ENCODE data around the gene MT1HL1.
"Not testable (repeated sequence)": the region's sequence is repeated elsewhere in the genome, so short reads cannot be mapped to it uniquely, and the experiment has no call there.

Gene MT1HL1

DNA sequence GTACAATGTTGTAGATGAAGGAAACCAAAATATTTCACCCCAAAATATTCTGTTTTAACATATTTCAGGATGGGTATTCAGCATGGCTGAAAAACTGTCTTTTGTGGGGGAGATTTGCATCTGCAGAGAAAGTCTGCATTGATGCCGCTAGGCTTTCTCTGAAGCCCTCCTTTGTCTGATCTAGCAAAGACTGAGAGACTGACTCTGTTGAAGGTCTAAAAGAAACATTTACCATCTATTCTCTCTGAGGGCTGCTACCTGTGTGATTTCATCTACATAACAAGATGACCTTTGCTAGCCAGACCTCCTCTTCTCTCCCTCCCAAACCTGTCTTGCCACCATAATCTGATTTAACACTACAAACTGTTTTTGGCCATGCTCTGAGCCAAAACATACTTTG, 12.4 kb upstream of the MT1HL1 start:
- no peak for DNase-seq (ENCODE audit: low read depth in 2 of 2)

DNA sequence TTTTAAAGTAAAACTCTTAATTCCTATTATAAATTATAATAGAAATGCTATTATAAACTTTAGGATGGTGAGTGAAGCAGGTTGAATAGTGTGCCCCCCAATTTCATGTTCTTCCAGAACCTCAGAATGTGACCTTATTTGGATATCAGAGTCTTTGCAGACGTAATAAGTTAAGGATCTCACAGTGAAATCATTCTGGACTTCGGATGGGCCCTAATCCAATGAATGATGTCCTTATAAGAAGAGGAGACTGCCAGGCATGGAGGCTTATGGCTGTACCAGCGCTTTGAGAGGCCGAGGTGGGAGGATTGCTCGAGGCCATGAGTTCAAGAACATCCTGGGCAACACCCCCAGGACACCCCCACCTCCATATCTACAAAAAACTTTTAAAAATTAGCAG, 9.4 kb upstream of the MT1HL1 start:
- DNase-seq (ENCODE audit: low read depth in 2 of 2): no peak

DNA sequence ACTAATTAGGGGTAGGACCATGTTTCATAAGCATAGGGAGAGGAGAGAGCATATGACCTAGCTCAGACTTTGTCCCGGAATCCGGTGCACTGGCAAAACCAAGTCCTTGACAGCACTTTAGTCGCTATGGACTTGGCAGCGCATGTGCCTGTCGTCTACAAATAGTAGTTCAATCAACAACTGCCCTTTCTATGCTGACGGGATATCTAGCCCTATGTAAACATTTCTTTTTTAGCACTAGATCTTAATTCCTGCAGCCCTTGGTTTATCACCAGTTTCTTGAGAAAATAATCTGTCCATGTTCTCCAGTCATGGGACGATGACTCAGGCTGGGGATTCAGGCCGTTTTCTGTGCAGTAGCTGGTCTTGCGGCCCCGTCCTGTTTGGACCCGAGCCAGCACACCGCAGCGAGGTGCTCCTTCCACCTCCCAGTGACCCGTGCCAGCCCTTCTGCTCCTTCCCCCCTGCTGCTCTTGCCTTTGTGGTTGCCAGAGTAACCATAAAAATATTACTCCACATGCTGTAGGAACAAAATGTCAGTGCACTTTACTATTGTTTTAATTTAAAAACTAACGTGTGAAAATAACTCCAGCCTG, 8.6 kb upstream of the MT1HL1 start:
- no peak for DNase-seq (ENCODE audit: low read depth in 2 of 2)

DNA sequence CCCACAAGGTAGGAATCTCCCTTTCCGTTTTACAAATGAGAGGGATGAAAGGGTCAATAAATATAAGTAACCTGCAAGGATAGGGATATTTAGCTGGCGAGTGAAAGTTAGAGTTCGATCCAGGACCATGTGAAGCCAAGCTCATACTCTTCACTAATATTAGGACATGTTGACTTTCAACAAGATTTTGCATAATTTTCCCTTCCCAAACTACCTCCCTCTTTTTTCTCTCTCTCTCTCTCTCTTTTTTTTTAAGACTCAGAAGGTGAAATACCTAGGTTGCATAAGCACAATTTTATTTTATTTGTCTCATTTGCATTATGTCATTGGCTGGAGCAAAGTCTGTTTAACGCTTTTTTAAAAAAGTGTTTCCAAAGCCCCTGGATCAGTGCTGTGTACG, 8.1 kb upstream of the MT1HL1 start:
- DNase-seq (ENCODE audit: low read depth in 2 of 2): no peak

DNA sequence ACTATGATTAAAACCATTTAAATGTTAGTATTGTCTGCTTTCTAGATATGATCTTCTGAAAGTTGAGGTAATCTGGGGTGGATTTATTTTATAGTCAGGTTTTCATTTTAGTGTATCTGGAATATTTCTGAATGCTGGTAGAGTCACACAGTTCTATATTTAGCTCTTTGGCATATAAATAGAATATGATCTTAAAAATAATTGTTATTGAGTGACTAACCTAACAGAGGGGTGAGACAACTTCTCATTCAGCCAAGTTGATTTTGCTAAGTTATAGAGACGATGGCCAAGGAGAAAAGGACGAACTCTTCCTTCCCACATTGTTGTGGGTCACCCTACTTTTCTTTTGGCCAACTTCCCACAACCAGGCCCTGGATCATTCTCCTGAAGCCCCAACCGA, 7.2 kb upstream of the MT1HL1 start:
- DNase-seq (ENCODE audit: low read depth in 2 of 2): no peak

DNA sequence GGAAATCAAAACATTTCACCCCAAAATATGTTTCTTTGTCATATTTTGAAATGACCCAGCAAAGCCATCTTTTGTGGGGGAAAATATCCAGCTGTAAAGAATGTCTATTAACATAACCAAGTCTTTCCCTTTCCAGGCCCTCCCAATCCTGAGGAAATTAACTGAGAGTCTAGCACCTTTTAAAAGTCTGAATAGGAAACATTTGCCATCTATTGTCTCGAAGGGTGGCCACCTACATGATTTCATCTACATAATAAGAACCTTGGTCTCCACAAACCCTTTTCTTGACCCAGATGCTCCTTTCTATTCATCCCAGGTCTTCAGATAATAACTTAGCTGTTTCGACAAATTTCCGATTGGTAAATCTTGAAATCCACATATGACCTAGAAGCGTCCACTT, 5.4 kb upstream of the MT1HL1 start:
- no peak for DNase-seq (ENCODE audit: low read depth in 2 of 2)

DNA sequence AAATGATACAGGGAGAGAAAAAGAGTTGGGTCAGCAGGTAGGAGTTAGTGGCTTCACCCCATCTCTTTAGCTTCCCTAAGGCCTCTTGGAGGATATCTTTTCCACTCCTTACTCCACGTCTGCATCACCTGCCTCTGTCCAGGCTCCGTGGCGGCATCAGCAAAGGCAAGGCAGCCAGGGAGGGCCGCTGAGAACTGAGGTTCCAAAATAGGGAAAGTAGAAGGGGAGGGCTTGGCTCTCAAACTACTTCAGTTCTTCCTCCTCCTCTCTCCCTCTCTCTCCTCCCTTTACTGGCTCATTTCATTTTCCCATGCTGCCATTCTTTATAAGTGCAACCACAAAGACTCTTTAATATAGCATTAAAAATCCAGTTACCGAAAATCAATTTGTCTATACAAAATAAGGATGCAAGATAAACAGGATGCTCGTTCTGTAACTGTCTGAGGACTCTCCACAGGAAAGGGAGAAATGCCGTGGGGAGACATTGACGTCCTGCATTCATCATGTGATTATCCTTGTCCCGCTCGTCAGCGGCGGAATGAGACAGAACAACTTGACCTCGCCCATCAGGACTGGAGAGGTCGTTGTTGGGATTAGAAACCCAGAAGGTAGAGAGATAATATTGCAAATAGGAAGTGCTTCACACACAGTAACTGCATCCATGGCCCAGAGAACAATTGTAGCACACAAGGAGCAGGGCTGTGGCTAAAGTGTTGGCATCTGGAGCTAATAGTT, 3.1 kb upstream of the MT1HL1 start:
- no peak for DNase-seq (ENCODE audit: low read depth in 2 of 2)

DNA sequence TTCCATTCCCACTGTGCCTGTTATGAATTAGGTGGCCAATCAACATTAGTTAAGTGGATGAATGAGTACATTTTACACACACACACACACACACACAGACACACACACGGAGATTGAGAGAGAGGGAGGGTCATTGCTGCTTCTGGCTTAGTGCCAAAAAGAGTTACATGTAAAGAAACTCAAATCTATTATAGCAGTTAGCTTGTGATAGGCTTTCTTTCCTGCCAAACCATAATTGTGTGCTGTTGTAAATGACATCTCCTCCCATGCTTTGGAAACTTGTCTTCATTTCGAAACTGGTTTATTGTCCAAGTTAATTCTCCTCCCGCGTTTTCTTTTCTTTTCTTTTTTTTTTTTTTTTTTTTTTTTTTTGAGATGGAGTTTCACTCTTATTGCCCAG, 1.4 kb upstream of the MT1HL1 start:
- DNase-seq (ENCODE audit: low read depth in 2 of 2): no peak

DNA sequence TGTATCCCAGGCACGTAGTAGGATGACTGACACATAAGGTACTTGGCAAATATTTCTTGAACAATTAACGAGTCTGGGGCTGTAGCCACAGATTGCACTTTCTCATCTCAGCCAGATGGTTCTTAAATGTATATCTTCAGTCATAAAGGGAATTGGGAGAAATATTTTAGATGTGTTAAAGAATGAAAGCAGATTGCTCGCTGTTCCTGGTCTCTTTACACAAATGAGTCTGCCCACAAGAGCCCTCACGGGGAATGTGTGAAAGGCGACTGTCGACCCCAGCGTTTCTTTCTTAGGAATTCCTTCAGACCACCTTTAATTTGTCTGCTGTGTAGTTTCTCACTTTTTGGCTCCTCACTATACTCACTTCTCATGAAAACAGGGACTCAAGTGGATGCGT, 725 bp downstream of the MT1HL1 start:
- DNase-seq (ENCODE audit: low read depth in 2 of 2): no peak

DNA sequence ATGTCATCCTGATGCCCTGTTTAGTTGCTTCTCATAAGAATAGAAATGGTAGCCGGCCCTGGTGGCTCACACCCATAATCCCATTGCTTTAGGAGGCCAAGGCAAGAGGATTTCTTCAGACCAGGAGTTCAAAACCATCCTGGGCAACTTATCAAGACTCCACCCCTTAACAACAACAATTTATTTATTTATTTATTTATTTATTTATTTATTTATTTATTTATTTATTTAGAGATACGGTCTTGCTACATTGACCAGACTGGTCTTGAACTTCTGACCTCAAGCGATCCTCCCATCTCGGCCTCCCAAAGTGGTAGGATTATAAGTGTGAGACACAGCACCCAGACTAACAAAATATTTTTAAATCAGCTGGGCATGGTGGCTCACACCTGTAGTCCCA, 4.0 kb downstream of the MT1HL1 start:
- no peak for DNase-seq (ENCODE audit: low read depth in 2 of 2)

DNA sequence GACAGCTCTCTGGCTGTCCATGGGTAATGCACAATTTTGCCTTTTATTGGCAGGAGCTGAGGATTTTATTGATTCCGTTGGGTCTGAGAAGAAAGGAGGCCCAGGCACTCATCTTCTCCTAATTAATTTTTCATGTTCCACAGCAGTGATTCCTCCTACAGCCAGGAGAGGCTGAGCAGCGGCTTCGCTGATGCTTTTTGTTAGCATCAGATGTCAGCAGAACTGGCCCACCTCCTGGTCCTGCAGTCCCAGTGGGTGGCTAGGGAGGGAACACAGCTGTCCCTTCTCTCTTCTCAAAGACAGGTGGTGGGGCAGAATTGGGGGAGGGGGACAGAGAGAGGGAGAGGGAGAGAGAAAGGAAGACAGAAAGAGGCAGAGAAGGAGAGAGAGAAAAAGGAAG, 5.7 kb downstream of the MT1HL1 start:
- no peak for DNase-seq (ENCODE audit: low read depth in 2 of 2)

DNA sequence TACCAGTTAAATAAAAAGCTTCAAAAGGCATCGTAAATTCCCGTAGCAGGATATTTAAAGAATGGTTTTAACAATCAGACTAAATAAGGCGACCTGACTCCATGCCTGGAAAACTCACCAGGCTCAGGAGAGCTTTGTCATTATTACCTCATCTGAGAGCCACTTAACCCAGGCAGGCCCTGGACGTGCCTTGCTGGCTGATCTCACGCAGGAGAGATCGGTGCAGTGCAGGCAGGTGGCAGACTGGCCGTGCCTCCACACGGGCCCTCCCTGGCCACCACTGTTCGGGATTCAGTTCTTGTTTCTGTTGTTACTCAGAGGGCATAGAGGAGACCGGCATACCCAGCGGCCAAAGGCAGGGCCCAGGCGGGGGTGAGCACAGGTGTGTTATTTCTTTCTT, 6.4 kb downstream of the MT1HL1 start:
- no peak for DNase-seq (ENCODE audit: low read depth in 2 of 2)

DNA sequence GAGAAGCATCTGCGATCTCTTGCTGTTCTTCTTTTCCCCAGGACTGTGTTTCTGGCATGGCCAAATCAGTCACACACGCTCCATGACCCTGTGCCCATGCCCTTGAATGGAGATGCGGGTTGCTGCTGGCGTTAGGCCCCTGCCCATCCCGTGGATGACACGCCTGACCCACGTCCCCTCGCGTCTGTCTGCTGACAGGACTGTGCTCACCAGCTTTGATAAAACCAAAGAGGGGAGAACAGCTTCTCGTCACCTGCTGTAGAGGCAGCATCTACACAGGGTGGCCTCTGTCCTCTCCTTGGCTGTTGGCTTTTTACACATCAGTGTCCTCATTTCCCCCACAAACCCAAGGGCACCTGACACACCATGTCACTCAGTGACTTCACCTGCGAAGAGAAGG, 6.9 kb downstream of the MT1HL1 start:
- no peak for DNase-seq (ENCODE audit: low read depth in 2 of 2)

DNA sequence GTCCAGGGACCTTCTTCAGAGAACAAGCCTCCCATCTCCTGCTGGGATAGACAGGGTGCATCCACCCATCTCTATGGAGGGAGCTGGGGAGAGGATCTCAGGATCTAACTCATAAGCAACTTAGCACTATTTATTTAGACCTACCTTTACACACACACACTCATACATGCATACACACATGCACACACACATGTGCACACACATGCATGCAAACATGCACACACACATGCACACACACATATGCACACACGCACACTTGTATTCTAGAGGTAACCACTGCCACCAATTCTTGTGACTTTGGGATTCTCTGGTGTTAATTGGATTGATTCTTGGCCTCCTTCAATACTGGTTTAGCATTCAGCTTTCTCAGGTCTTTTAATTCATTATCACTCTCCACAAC, 9.8 kb downstream of the MT1HL1 start:
- DNase-seq (ENCODE audit: low read depth in 2 of 2): no peak

DNA sequence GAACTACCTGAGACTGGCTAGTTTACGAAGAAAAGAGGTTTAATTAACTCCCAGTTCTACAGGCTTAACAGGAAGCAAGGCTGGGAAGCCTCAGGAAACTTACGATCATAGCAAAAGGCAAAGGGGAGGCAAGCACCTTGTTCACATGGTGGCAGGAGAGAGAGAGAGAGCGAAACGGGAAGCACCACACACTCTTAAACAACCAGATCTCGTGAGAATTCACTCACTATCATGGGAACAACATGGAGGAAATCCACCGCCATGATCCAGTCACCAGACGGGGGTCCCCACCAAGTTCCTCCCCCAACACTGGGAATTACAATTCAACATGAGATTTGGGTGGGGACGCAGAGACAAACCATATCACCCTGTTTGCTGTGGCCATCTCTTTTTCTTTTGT, 11.8 kb downstream of the MT1HL1 start:
- DNase-seq (ENCODE audit: low read depth in 2 of 2): no peak

DNA sequence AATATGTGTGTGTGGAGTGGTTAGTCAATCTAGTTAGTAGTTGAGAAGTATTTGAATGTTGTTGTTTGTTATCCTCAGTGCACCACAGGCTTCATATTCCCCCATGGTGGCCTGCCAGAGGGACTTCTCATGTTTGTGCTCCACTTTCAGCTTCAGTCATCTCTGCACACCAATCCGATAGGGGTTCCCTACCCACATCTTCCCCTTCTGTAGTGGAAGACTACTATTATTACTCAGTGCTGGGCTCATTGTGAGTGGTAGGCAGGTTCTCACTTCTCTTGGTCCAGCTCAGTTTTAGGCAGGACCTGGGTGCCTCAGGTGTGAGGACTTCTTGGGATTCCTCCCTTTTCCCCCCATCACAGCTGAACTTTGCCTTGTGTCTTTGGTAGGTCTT, 14.2 kb downstream of the MT1HL1 start:
- no peak for DNase-seq (ENCODE audit: low read depth in 2 of 2)

DNA sequence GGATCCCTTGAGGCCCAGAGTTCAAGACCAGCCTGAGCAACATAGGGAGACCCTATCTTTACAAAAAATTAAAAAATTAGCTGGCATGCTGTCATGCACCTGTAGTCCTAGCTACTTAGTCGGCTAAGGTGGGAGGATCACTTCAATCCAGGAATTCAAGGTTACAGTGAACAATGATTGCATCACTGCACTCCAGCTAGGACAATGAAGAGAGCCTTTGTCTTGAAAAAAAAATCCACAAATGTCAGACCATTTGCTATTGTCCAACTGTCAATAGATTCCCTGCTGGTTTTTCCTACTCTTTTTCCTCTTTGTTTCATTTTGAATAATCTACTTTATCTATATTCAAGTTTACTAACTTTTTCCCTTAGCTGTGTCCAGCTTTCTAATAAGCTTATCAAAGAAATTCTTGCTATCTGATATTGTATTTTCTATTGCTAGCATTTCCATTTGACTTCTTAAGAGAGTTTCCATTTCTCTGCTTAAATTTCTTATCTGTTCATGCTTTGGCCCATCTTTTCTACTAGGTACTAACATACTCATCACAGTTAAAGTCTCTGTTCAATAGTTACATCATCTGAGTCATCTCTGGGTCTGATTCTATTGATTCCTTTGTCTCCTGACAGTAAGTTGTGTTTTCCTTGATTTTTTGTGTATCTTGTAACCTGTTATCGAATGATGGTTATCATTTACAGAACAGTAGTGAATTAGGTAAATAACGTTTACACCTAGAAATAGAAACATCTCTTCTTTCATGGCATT, 14.8 kb downstream of the MT1HL1 start:
- DNase-seq (ENCODE audit: low read depth in 2 of 2): no peak

DNA sequence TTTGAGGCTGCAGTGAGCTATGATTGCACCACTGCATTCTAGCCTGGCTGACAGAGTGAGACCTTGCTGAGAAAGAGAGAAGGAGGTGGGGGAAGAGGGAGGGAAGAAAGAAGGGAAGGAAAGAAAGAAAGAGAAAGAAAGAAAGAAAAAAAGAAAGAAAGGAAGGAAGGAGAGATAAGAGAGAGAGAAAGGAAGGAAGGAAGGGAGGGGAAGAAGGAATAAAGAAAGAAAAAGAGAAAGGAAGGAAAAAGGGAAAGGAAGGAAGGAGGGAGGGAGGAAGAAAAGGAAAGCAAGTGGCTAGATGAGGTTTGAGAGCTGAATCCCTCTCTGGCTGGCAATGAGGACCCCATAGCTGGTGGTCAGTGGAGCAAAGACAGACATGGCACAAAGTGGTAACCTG, 20.4 kb downstream of the MT1HL1 start:
- no peak for DNase-seq (ENCODE audit: low read depth in 2 of 2)

DNA sequence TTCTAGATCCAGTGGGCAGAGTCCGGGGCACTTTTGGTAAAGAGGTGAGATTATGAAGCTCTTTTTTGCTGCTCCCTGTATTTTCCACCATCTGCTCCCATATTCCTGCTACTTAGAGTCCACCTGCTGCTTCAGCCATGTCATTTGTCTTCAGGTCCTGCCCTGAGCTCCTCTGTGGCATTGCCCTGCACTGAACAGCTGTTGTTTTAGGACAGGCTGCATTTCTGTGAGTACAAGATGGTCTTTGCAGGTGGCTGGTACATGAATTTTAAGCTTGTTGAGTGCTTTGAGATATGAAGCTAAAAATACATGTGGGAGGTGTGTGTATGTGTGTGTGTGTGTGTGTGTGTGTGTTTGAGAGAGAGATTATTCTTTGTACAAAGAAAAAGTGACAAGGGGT, 21.9 kb downstream of the MT1HL1 start:
- DNase-seq (ENCODE audit: low read depth in 2 of 2): no peak

DNA sequence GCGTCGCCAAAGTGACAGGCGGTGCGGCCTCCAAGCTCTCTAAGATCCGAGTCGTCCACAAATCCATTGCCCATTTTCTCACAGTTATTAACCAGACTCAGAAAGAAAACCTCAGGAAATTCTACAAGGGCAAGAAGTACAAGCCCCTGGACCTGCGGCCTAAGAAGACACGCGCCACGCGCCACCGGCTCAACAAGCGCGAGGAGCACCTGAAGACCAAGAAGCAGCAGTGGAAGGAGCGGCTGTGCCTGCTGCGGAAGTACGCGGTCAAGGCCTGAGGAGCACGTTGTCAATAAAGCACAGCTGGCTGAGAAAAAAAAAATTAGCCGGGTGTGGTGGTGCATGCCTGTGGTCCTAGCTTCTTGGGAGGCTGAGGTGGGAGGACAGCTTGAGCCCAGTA, 22.8 kb downstream of the MT1HL1 start:
- DNase-seq (ENCODE audit: low read depth in 2 of 2): not testable (repeated sequence)

DNA sequence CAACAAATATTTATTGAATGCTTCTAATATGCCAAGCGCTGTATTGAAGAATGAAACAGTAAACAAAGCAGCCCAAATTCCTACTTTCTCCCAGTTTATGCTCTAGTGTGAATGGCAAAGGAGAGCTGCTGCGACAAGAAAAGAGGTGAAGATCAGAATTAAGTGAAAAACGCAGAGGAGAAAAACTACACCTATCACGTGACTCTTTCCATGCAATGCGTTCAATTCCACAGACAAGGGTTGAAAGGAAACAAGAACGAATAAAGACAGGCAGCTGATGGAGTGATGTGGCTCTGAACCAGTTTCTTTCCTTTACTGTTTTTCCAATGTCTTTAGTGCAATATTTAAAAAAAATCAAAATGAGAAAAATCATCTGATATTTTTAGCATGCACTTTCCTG, 23.6 kb downstream of the MT1HL1 start:
- DNase-seq (ENCODE audit: low read depth in 2 of 2): no peak

DNA sequence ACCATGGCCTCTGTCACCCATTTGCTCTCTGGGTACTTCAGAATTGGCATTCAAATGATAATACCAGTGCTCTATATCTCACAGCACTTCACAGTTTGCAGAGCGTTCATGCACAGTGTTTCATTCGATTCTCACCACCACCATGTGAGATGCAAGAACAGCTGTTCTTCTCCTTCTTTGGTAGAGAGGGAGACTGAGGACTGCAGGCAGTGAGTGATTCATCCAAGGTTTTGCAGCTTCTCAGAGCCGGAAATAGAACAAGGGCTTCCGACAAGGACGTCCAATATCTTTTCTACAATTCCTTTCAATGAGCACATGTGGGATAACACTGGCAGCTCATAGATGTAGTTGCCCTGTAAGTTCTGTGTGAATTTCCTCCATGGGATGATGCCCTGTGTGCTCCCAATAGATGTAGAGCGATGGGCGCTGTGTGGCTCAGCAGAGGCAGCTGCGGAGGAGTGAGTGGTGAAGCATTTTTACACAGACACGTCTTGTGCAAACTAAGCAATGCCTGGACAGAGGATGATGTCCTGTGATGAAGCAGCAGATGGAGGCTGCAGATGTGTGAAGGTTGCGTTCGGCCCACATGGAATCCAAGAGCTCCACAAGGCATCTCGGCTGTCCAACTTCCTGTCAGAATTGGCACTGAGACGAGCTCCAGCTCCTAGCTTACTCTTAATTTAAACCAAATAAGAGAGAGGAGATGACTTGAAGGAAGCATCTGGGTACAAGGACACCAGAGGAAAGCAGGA, 24.9 kb downstream of the MT1HL1 start:
- no peak for DNase-seq (ENCODE audit: low read depth in 2 of 2)

DNA sequence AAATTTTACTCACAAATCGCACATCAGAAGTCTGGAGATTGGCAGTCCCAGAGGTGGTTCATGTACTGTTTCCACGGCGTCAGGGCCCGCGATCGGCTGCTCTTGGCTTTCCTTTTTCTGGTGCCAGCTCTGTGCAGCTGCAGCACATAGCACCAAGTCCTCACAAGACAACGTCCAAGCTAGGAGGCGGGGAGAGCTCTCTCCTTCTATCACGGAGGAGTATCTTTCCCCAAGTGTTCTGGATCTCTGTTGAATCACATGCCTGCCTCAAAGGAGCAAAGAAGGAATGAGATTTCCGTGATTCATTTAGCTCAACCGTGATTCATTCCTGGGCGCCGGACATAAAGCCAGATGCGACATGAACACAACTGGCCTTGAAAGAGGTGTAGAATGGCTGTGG, 25.5 kb downstream of the MT1HL1 start:
- no peak for DNase-seq (ENCODE audit: low read depth in 2 of 2)
